Measurements from ENCODE around the gene UBTD1.

GRCh38 chr10:97508342-97508741 lies 9.6 kb downstream of the UBTD1 start:
- TF ChIP-seq EZH2phosphoT487 (conservative IDR thresholded peaks at IDR 0.05; ENCODE audit: low read length) = no peak
- no peak for TF ChIP-seq CTCF (IDR thresholded peaks at IDR 0.05; ENCODE audit: insufficient read depth, low read length, poor library complexity, severe bottlenecking)

All from SU-DHL-6 (cell line).